ENCODE measurements around the gene CHCHD10. TPM values are rescaled to one million over a fixed set of nuclear protein-coding genes. Genes with fewer than 3 reads are reported as not detected.

CHCHD10 gene
- total RNA-seq, 4 donors from 2014 or later: 26.7 to 46.4 (median 32.2) TPM

DNA sequence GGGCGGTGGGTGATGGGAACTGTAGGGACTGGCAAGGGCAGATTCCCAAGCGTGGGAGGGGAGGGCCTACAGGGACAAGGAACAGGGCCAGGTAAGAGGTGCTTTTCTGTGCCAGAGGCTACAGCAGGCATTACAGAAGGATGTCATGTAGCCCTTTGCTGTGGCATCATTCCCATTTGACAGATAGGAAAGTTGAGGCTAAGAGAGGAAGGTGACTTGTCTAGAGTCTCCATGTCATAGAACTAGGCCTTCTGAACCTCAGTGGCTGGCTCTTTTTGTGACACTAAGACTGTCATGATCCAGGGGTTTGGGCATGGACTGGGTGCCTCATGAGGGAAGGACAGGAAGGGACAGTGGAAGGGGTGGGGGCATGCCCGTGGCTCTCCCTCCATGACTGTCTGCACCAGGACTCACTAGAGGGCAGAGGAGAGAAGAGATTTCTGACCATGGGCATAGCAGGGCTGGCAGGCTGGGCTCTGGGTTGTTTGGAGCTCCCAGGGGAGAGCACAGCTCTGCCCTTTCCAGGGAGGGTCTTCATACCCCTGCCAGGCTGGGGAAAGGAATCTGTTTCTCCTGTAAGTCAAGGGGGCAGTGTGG, 8.1 kb upstream of the CHCHD10 start:
- Histone ChIP-seq H3K4me1 (peaks cover 41% of the 10 kb centered on the region), H3K9me3 (no peaks in the 10 kb centered on the region), H3K36me3 (no peaks in the 10 kb centered on the region), H3K4me3 (no peak overlapping the region), H3K27ac (no peak overlapping the region), H3K27me3 (no peaks in the 10 kb centered on the region)
- WGBS: 91% methylated on average over 3 of the region's 3 CpGs
- DNase-seq (ENCODE audit: low spot score in 2 of 2): no peak
- TF ChIP-seq POLR2AphosphoS5 (IDR thresholded peaks at IDR 0.05): no peak
- TF ChIP-seq EP300 (IDR thresholded peaks at IDR 0.05): no peak
- no peak for TF ChIP-seq POLR2A (IDR thresholded peaks at IDR 0.05)
- TF ChIP-seq, protein P1, sequence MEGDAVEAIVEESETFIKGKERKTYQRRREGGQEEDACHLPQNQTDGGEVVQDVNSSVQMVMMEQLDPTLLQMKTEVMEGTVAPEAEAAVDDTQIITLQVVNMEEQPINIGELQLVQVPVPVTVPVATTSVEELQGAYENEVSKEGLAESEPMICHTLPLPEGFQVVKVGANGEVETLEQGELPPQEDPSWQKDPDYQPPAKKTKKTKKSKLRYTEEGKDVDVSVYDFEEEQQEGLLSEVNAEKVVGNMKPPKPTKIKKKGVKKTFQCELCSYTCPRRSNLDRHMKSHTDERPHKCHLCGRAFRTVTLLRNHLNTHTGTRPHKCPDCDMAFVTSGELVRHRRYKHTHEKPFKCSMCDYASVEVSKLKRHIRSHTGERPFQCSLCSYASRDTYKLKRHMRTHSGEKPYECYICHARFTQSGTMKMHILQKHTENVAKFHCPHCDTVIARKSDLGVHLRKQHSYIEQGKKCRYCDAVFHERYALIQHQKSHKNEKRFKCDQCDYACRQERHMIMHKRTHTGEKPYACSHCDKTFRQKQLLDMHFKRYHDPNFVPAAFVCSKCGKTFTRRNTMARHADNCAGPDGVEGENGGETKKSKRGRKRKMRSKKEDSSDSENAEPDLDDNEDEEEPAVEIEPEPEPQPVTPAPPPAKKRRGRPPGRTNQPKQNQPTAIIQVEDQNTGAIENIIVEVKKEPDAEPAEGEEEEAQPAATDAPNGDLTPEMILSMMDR (IDR thresholded peaks at IDR 0.05): no peak

- DNase-seq (ENCODE audit: low spot score in 2 of 2): no peak
- Histone ChIP-seq H3K27me3 (no peaks in the 10 kb centered on the region), H3K27ac (no peak overlapping the region), H3K4me3 (no peak overlapping the region), H3K4me1 (peaks cover 40% of the 10 kb centered on the region), H3K36me3 (no peaks in the 10 kb centered on the region), H3K9me3 (no peaks in the 10 kb centered on the region)
- TF ChIP-seq EP300 (IDR thresholded peaks at IDR 0.05): no peak
- TF ChIP-seq POLR2A (IDR thresholded peaks at IDR 0.05): no peak
- TF ChIP-seq, protein P1 (IDR thresholded peaks at IDR 0.05): no peak
- TF ChIP-seq POLR2AphosphoS5 (IDR thresholded peaks at IDR 0.05): no peak
- WGBS: 74% methylated on average over 2 of the region's 2 CpGs
Measured at GRCh38 chr22:23774922-23775436, 7.2 kb upstream of the CHCHD10 start.

GRCh38 chr22:23774114-23774921, 6.5 kb upstream of the CHCHD10 start:
- no peak overlapping the region for H3K27ac ChIP-seq
- TF ChIP-seq, protein P1 (IDR thresholded peaks at IDR 0.05): no peak
- no peak for TF ChIP-seq POLR2A (IDR thresholded peaks at IDR 0.05)
- TF ChIP-seq EP300 (IDR thresholded peaks at IDR 0.05): no peak
- no peak for TF ChIP-seq POLR2AphosphoS5 (IDR thresholded peaks at IDR 0.05)
- H3K36me3 ChIP-seq: no peaks in the 10 kb centered on the region
- no peaks in the 10 kb centered on the region for H3K9me3 ChIP-seq
- H3K4me3 ChIP-seq: no peak overlapping the region
- H3K27me3 ChIP-seq: no peaks in the 10 kb centered on the region
- DNase-seq (ENCODE audit: low spot score in 2 of 2): no peak
- 70% methylated on average over 11 of the region's 12 CpGs for WGBS
- H3K4me1 ChIP-seq: peaks cover 40% of the 10 kb centered on the region

- TF ChIP-seq EP300 (IDR thresholded peaks at IDR 0.05) (no peak), POLR2AphosphoS5 (IDR thresholded peaks at IDR 0.05) (no peak), POLR2A (IDR thresholded peaks at IDR 0.05) (no peak)
- TF ChIP-seq, protein P1 (IDR thresholded peaks at IDR 0.05): no peak
- H3K27ac ChIP-seq: no peak overlapping the region
- H3K9me3 ChIP-seq: no peaks in the 10 kb centered on the region
- no peaks in the 10 kb centered on the region for H3K36me3 ChIP-seq
- peaks cover 43% of the 10 kb centered on the region for H3K4me1 ChIP-seq
- 51% methylated on average over 7 of the region's 7 CpGs for WGBS
- DNase-seq (ENCODE audit: low spot score in 2 of 2): no peak
- peak overlapping the region; percentile 56 for H3K4me3 ChIP-seq
- no peaks in the 10 kb centered on the region for H3K27me3 ChIP-seq
Measured at GRCh38 chr22:23773483-23774113, 5.8 kb upstream of the CHCHD10 start.
